Neural progenitor cell (in vitro differentiated cells): ENCODE results near the gene ADCK1.

Experiments used
- CTCF ChIP-seq: fragments of 200-600 bp; sonication (generic); IDR thresholded peaks from 2 replicates; pipeline ENCODE4 v1.5.1; 2017; ENCODE audit warnings: antibody characterized with exemption, mild to moderate bottlenecking
- EZH2phosphoT487 ChIP-seq: fragments of 200-600 bp; sonication (generic); IDR thresholded peaks from 2 replicates; pipeline ENCODE4 v1.6.1; 2017; ENCODE audit warnings: antibody characterized with exemption

GRCh38 chr14:77867476-77867875 is 67.6 kb downstream of the ADCK1 start:
- no peak for TF ChIP-seq CTCF
- TF ChIP-seq EZH2phosphoT487, result no peak
